Body of pancreas (tissue), 4 donors: ENCODE results near the gene DLG2. TPM values are rescaled to one million over a fixed set of nuclear protein-coding genes. Genes with fewer than 3 reads are reported as not detected.

Experiments used
- ATAC-seq: fragments of 150-250 bp; one replicate; pipeline ENCODE4 v1.9.1; 2016
- DNase-seq, 4 donors: peaks; one replicate each; pipeline ENCODE4 v3.0.0-alpha.2; 2019
- H3K27ac ChIP-seq, 4 donors: fragments of 200-600 bp; sonication (generic); 1 replicate in 3 of 4; 2 replicates in 1 of 4; pipeline versions ENCODE4 v1.5.1 to v1.6.1; 2016 to 2019; ENCODE audit warnings: mild to moderate bottlenecking in 1 of 4, mixed read lengths in 1 of 4, moderate library complexity in 1 of 4
- H3K27me3 ChIP-seq, 2 donors: fragments of 200-600 bp; sonication (generic); one replicate each; pipeline ENCODE4 v1.6.0; 2016; ENCODE audit warnings: mild to moderate bottlenecking in 1 of 2
- H3K36me3 ChIP-seq, 2 donors: fragments of 200-600 bp; sonication (generic); replicated peaks in 1 of 2; 2 replicates each; pipeline ENCODE4 v1.5.1; 2016; ENCODE audit warnings: low read depth in 2 of 2; ENCODE audit not compliant: insufficient read depth in 1 of 2
- H3K4me1 ChIP-seq: fragments of 200-600 bp; sonication (generic); one replicate; pipeline ENCODE4 v1.6.0; 2016
- H3K4me3 ChIP-seq, 2 donors: fragments of 200-600 bp; sonication (generic); 1 replicate in 1 of 2; 2 replicates in 1 of 2; pipeline ENCODE4 v1.5.1; 2016 to 2019
- H3K9me3 ChIP-seq, 3 donors: fragments of 200-600 bp; sonication (generic); 1 replicate in 2 of 3; 2 replicates in 1 of 3; pipeline ENCODE4 v1.5.1; 2016
- CTCF ChIP-seq, 7 experiments: fragments of 450-650 bp in 4 of 7; fragments of 200-600 bp in 3 of 7; sonication (generic) in 3 of 7; IDR thresholded peaks; one replicate each; pipeline ENCODE4 v1.5.1; 2016 to 2019; ENCODE audit warnings: antibody characterized with exemption in 7 of 7
- POLR2A ChIP-seq, 3 donors: fragments of 450-650 bp; IDR thresholded peaks; one replicate each; pipeline ENCODE4 v1.6.1; 2016; ENCODE audit warnings: antibody characterized with exemption in 3 of 3, mild to moderate bottlenecking in 2 of 3
- WGBS, 2 donors: methylation state at CpG; one replicate each; pipeline ENCODE4 v1.1.5; 2017; 5-methylcytosine and 5-hydroxymethylcytosine counted together
- intact Hi-C: fragments of 100-400 bp; cut with DNase I; formaldehyde crosslinking; loops from one replicate; pipeline ENCODE4 v1.15.1; 2023
- total RNA-seq, 2 donors: library from RNA; depleted of rRNA; stranded (reverse); fragments of >200 nt; gene quantifications; one replicate each; pipeline ENCODE4 v1.1.0, GENCODE V29; 2016

The DLG2 gene
- total RNA-seq, 2 donors from 2014 or later = 6.0 to 13.2 TPM

GRCh38 chr11:83645561-83645960 lies 1981.6 kb downstream of the DLG2 start:
- no peak overlapping the region for H3K4me3 ChIP-seq
- H3K36me3 ChIP-seq = no peaks in the 10 kb centered on the region
- no peaks in the 10 kb centered on the region for H3K4me1 ChIP-seq
- DNase-seq = no peak
- TF ChIP-seq POLR2A (IDR thresholded peaks at IDR 0.05) (no peak), CTCF (IDR thresholded peaks at IDR 0.05) (no peak)
- H3K9me3 ChIP-seq = no peaks in the 10 kb centered on the region
- H3K27ac ChIP-seq = no peak overlapping the region
- ATAC-seq = no peak
- intact Hi-C loops = no loop called here
- H3K27me3 ChIP-seq = no peaks in the 10 kb centered on the region
- WGBS, 2 donors = 79% methylated on average over 3 of the region's 3 CpGs

GRCh38 chr11:83643115-83643514 lies 1984.0 kb downstream of the DLG2 start:
- no peaks in the 10 kb centered on the region for H3K27me3 ChIP-seq
- no peak for ATAC-seq
- H3K36me3 ChIP-seq = no peaks in the 10 kb centered on the region
- intact Hi-C loops = no loop called here
- DNase-seq = no peak
- H3K4me3 ChIP-seq = no peak overlapping the region
- no peak overlapping the region for H3K27ac ChIP-seq
- no peak for TF ChIP-seq POLR2A (IDR thresholded peaks at IDR 0.05)
- TF ChIP-seq CTCF (IDR thresholded peaks at IDR 0.05) = no peak
- no peaks in the 10 kb centered on the region for H3K4me1 ChIP-seq
- WGBS, 2 donors = 92 to 98% methylated on average over 1 of the region's 1 CpG
- no peaks in the 10 kb centered on the region for H3K9me3 ChIP-seq

- intact Hi-C loops = no loop called here
- no peak for TF ChIP-seq CTCF (IDR thresholded peaks at IDR 0.05)
- TF ChIP-seq POLR2A (IDR thresholded peaks at IDR 0.05) = no peak
- no peak overlapping the region for H3K4me3 ChIP-seq
- no peak for ATAC-seq
- no peaks in the 10 kb centered on the region for H3K36me3 ChIP-seq
- DNase-seq = no peak
- H3K4me1 ChIP-seq = no peaks in the 10 kb centered on the region
- H3K27ac ChIP-seq = no peak overlapping the region
- H3K9me3 ChIP-seq = no peaks in the 10 kb centered on the region
- H3K27me3 ChIP-seq = no peaks in the 10 kb centered on the region
Measured at GRCh38 chr11:83642500-83642899, 1984.6 kb downstream of the DLG2 start.

- Histone ChIP-seq H3K4me3 (no peak overlapping the region), H3K4me1 (no peaks in the 10 kb centered on the region), H3K9me3 (no peaks in the 10 kb centered on the region), H3K27ac (no peak overlapping the region), H3K27me3 (no peaks in the 10 kb centered on the region), H3K36me3 (no peaks in the 10 kb centered on the region)
- DNase-seq (no peak), ATAC-seq (no peak)
- TF ChIP-seq CTCF (IDR thresholded peaks at IDR 0.05) = no peak
- no peak for TF ChIP-seq POLR2A (IDR thresholded peaks at IDR 0.05)
- 56 to 74% methylated on average over 7 of the region's 7 CpGs for WGBS, 2 donors
- intact Hi-C loops = no loop called here
Measured at GRCh38 chr11:83641511-83641910, 1985.6 kb downstream of the DLG2 start.

- ATAC-seq = no peak
- no peak overlapping the region for H3K27ac ChIP-seq
- intact Hi-C loops = no loop called here
- DNase-seq = no peak
- no peak overlapping the region for H3K4me3 ChIP-seq
- no peaks in the 10 kb centered on the region for H3K36me3 ChIP-seq
- no peaks in the 10 kb centered on the region for H3K4me1 ChIP-seq
- no peaks in the 10 kb centered on the region for H3K9me3 ChIP-seq
- TF ChIP-seq POLR2A (IDR thresholded peaks at IDR 0.05) (no peak), CTCF (IDR thresholded peaks at IDR 0.05) (no peak)
- H3K27me3 ChIP-seq = no peaks in the 10 kb centered on the region
- WGBS, 2 donors = 66 to 78% methylated on average over 5 of the region's 5 CpGs
Measured at GRCh38 chr11:83639995-83640758, 1987.0 kb downstream of the DLG2 start.
